Activated CD4-positive, alpha-beta T cell treated with anti-CD3 and anti-CD28 coated beads, Interleukin-2, amount 50 U/mL, for 16 hours (primary cell): ENCODE data around the gene SERTAD1.
"Not testable (repeated sequence)": the region's sequence is repeated elsewhere in the genome, so short reads cannot be mapped to it uniquely, and the experiment has no call there.

Experiments
- DNase-seq: peaks from one replicate; pipeline ENCODE4 v3.0.0-alpha.2; 2020

The SERTAD1 gene

DNA sequence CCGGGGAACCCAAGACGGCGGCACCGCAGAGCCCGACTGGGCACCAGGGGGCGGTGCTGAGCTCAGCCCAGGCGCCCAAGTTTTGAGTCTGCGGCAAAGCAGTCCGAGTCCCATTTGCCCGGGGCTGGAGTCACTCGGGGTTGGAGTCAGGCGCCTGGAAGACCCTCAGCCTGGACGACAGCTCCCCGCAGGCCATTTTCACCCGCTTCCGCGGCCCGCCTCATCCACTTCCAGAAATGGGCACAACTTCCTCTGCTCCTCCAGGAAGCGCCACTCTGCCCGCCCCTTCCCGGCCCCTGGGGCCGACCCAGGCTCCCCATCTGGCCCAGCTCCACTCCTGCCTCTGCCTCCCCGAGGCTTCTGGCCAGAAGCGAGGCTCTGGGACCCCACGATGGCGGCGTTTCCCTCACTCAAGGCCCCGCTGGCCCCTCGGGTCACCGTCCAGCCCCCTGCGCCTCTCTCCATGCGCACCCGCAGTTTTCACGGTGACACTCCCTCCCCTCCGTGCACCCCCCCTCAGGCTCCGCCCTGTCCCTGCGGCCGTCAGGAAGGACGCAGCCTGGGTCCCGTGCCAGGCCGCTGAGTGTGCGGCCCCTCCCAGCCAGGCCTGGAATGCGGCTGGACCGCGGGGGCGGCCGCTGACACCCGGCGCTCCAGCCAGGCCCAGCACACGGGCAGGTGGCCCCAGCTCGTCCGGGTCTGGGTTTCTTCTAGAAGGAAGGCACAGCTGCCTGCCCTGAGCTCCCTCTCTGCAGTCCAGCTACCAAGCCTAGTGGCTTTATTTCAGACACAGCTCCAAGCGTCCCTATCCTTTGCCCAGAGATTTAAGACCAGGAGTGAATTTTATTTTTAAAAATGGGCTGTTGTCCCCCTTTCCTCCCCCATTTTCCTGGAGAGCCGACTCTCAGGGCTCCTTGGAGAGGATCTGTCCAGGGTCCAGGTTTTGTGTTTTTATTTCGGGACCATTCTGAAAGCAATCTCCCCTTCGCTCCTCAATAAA, 4.7 kb downstream of the SERTAD1 start:
- DNase-seq: peak; percentile 80

DNA sequence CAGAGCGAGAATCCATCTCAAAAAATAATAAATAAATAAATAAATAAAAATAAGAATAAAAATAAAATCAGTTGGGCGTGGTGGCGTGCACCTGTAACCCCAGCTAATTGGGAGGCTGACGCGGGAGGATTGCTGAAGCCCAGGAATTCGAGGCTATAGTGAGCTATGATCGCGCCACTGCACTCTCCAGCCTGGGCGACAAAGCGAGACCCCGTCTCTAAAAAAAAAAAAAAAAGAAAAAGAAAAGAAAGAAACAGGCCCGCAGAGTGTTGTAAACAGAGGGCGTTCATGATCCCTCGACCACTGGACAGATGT, 5.4 kb downstream of the SERTAD1 start:
- no peak for DNase-seq

DNA sequence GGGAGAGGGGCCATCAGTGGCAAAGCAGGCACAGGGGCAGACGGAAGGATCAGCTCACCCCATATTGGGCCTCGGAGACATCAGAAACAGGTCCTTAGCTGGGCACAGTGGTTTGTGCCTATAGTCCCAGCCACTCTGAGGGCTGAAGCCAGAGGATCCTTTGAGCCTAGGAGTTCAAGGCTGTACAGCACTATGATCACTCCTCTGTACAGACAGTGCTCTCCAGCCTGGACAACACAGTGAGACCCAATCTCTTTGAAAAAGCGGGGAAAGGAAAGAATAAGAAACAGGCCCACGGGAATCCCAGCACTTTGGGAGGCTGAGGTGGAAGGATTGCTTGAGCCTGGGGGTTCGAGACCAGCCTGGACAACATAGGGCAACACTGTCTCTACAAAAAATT, 6.0 kb downstream of the SERTAD1 start:
- DNase-seq: no peak

DNA sequence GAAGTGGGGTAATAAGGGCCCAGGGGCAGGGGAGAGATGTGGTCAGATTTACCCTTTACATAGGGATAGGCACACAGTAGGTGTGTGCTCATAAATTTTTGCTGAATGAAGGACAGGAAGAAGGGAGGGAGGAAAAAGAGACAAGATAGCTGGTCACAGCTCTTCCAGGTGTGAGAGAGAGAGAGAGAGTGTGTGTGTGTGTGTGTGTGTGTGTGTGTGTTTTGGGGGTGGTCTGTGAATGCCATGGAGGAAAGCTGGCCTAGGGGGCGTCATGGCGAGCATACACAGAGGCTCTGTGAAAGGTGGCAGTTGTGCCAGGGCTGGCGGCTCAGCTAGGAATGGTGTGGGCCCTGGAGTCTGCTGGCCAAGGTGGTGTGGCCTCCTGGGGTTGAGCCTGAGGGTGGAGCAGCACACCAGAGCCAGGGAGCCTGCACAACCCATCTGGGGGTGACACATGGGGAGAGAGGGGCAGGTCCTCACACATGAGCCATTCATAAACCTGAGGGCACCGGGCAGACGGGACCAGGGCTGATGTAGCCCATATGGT, 6.7 kb downstream of the SERTAD1 start:
- DNase-seq: no peak

DNA sequence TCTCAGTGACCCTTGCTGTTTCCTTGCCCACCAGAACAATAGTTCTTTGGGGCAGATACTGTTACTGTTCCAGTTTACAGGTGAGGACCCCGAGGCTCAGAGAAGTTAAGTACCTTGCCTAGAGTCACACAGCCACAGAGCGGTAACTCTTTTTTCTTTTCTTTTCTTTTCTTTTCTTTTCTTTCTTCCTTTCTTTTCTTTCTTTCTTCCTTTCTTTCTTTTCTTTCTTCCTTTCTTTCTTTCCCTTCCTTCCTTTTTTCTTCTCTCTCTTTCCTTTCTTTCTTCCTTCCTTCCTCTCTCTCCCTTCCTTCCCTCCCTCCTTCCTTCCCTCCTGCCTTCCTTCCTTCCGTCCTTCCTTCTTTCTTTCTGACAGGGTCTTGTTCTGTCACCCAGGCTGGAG, 7.8 kb downstream of the SERTAD1 start:
- no peak for DNase-seq

DNA sequence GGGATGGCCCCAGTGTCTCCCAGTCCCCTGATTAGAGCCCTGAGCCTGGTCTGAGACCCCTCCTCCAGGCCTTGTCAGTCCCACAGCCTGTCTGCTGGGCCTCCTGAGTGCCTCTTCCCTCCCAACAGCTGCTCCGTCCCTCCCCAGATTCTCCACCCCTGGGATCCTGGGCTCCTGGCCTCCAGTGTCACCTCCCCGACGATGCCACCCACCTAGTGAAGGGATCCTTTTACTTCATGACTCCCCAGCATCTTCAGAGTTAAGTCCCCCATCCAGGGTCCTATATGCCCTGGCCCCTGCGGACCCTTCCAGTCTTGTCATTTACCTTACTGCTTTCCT, 8.2 kb downstream of the SERTAD1 start:
- no peak for DNase-seq

DNA sequence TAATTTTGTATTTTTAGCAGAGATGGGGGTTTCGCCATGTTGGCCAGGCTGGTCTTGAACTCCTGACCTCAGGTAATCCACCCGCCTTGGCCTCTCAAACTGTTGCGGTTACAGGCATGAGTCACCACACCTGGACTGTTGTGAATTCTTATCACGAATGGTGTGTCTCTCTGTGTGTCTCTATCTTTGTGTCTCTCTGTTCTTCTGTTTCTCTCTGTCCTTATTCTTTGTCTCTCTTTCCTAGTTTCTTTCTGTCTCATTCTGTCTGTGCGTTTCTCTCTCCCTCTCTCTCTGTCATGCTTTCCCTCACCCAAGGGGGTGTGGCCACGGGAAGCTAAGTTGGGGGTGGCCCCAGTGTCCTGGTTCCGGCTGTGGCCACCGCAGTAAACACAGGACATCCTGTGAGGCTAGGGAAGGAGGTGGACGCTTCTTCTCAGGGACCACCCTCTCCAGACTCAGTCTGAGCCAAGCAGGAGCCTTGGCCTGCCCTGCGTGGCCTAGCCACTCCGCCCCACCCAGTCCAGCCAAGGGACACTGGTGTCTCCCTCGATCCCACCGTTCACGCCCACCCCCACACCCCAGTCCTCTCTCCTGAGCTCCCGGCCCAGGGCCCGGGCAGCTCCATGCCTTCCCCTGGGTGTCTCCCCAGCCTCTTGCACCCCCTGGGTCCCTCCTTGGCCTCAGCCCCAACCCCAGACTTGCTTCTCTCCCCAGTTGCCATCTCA, 8.7 kb downstream of the SERTAD1 start:
- peak; percentile 32 for DNase-seq

DNA sequence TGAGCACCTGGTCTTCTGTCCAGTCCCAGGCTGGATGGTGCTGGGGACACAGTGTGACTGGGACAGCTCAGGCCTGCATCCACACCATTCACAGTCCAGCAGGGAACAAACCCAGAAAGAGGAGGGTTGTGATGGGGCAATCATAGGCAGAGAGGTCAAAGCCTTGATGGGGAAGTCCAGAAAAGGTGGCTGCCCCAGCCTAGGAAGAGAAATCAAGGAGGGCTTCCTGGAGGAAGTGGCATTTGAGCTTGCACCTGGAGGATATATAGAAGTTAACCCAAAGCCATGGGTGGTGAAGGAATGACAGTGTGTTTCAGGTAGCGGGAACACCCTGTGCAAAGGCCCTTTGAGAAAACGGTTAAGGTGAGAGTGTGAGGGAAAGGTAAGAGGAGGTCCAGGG, 10.0 kb downstream of the SERTAD1 start:
- no peak for DNase-seq

DNA sequence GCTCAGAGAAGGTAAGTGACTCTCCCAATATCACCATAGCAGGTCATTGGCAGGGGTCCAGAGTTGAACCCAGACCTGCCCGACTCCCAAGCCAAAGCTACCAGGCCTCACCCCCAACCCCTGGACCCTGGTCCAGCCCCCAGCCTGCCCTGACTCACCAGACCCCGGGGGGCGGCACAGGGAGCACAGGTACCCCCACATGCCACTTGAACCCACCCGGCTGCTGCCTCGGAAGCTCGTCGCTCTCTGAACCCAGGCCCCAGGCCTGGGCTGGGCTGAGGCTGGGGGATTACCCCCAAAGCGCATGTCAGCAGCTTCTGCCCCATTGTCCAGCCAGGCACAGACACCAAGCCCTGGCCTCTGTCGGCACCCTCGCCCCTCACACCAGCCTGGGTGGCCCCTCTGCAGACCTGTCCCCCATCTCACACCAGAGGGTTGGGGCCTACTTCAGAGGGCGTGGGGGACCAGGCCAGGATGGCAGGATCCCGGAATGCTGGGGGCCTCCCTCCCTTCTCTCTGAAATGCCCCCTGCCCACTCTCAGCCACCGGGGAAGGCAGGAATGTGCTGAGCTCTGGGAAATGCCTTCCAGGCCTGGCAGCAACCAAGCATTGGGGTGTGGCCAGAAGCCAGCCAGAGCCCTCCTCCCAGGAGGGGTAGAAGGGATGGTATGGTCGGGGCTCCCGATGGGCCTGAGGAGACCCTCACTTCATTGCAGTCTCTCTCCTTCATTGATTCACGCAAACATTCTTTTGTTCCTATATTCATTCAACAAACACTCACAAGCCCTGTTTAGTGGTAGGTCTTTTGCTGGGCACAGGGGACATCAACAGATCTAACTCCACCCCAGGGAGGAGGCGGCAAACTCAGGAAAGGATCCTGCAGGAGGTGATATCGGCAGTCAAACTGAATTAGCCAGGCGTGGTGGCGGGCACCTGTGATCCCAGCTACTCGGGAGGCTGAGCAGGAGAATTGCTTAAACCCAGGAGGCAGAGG, 11.0 kb downstream of the SERTAD1 start:
- no peak for DNase-seq

DNA sequence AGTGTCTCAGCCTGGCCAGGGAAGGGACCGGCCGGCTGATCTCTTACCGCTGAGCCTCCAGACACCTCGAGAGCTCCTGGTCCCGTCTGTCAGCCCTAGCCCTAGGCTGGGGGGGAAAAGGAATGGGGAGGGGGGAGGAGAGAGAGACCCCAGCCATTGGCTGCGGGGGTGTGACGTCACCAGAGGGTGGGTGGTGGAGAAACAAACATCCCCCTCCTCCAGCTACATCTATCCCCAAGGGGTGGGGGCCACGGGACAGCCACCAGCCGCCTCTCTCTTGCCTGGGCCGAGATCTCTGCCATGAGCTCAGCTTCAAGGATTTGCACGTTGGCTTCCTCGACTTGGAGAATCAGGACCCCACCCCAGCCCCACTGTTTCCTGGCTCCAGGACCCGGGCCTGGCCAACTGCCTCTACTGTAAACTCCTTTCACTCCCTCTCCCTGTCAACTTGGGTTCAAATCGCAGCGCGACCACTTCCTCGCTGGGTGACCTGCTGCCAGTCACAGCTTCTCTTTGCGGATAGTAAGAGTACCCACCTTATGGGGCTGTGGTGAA, 12.4 kb downstream of the SERTAD1 start, which contains the start of gene PRX:
Gene PRX (minus strand): TSS at position 88 of the 555 bp plus-strand sequence. CDS start 5,446 bp downstream, outside the sequence.
- no peak for DNase-seq

DNA sequence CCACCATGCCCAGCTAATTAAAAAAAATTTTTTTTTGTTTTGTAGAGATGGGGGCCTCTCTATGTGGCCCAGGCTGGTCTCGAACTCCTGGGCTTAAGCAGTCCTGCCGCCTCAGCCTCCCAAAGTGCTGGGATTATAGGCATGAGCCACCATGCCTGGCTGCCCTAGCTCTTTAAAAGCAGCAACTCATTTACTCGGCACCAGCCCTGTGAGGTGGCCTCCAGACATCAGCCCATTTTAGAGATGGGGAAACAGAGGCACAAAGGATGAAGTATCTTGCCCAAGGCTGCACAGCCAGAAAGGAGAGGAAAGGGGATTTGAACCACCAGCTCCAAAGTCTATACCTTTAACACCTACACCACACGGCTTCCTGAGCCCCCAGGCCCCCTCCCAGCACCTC, 12.9 kb downstream of the SERTAD1 start:
- DNase-seq: no peak

DNA sequence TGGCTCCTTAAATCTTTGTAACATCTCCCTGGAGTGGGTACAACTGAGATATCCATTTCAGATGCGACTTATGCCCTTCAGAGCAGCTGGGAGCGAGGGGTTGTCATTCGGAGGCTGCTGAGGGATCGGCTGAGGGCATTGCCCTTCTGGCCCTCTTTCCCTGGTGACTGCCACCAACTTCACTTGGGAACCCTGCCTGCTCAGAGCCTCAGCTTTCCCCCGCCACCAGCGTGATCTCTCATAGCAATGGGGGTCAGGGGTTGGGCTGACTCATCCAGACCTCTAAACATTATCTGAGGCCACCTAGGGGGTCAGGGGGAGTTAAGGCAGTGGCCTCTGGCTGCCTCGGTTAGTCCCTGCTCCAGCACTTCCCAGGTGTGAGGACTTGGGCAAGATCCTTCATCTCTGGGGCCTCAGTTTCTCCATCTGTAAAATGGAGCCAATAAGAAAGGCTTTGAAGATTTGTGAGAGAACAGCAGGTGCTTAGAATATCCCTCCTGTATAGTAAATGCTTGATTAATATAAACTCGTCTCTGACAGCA, 13.8 kb downstream of the SERTAD1 start:
- DNase-seq: no peak

DNA sequence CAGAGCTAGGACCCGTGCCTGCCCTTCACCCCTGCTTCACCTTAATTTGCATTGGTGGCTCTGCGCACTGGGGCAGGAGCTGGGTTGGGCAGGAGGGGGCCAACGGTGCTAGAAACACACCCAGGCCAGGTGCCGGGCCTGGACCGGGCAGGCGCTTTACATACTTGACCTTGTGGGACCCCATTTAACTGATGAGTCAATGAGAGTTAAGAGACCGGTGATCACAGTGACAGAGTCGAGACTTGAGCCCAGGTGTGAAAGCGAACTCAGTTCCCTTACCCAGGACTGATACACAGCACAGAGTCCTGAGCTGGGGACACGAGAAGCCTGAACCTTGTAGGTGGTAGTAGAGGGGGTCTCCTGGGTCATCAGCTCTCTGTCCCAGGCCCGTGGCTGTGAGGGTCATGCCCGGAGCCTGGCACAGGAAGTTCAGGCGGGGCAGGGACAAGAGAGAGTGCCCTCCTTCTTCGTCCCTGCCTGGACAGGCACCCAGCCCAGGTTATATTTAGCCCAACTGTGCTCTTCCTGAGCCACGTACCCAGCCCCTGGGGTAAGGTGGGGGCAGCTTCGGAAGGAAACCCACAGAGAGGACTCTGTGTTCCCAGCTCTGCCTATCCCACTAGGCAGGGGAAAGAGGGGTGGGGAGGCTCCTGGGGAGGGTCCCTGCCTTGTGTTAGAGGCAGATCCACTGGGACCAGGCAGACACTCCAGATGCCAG, 14.5 kb downstream of the SERTAD1 start:
- DNase-seq: no peak

DNA sequence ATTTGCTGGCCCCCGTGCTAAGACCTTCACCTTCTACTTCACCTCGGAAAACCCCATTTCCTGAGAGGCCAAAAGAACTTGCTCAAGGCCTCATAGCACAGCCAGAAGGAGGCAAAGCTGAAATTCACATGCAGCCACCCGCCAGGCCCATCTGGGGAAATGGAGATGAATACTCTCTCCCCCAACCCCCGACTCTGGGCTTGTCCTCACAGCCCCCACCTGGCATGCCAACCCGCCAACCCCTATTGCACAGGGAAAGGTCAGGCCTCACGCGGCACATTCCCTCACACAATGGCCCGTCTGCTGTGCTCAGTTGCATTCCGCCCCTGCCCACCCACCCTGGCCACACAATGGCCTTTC, 15.8 kb downstream of the SERTAD1 start:
- DNase-seq: no peak

DNA sequence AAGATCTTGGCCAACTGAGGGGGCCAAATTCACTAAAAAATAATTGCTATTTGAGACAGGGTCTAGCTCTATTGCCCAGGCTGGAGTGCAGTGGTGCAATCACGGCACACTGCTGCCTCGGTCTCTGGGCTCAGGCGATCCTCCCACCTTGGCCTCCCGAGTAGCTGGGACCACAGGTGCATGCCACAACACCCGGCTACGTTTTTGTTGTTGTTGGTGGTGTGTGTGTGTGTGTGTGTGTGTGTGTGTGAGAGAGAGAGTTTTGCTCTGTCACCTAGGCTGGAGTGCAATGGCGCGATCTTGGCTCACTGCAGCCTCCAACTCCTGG, 17.2 kb downstream of the SERTAD1 start:
- not testable (repeated sequence) for DNase-seq

DNA sequence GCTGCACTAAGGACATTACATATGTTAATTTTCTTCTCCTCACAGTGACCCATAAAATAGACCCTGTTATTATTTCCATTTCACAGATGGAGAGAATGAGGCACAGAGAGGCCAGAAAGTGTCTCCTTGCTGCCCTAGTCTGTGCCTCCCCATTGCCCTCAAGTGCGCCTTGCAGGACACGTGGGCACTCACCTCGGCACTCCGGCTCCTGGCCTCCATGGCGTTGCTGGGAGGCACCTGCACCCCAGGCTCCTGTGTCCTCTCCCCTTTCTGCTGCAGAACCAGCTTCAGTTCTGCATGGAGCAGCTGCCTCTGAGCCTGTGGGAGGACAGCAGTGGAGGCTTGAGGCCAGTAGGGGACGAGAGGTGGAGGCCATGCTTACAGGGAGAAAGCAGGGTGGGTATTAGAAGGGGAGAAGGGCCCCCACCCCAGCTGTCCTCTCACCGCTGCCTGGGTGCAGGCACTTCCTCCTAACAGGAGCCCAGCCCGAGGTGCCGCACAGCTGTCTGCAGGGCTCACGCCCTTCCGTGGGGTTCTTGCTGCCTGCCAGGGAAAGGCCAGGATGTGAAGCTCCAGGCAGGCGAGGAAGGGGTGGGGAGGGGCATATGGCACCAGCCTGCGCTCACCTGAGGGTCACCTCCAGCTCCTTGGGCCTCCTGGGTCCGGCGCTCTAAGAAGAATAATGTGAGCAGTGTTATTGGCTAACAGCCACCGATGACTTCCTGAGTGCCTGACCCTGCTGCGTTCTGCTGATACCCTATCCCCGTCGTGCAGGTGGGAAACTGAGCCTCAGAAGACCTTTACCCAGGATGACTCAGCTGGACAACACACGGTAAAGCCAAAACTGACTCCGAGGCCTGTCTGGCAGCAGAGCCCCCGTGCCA, 17.8 kb downstream of the SERTAD1 start:
- no peak for DNase-seq

DNA sequence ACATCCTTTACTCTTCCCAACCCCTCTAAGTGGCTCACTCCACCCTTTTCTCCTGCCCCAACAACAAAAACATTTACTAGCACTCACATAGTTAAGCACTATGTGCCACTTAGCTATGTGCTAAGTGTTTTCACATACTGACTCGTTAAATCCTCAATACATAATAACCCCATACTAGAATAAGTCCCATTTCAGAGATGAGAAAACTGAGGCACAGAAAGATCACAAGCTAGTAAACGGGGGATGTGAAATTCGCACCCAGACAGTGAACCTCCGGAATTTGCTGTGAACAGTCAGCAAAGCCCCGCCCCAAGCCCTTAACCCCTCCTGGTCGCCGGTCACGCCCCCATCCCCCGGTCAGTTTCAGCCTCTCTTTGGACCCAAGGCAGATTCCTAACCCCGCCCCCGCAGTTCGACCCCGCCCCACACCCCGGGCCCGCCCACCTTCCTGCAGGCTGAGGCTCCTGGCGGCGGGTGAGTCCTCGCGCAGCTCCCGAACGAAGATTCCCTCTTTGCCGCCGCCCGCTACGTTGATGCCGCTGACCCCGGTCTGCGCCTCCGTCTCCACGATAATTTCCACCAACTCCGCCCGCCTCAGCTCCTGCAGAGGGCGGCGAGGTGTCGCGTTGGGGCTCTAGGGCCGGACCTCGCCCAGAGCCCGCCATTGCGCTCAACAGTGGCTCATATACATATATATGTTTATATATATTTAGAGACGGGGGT, 22.4 kb downstream of the SERTAD1 start:
- DNase-seq: peak; percentile 93

DNA sequence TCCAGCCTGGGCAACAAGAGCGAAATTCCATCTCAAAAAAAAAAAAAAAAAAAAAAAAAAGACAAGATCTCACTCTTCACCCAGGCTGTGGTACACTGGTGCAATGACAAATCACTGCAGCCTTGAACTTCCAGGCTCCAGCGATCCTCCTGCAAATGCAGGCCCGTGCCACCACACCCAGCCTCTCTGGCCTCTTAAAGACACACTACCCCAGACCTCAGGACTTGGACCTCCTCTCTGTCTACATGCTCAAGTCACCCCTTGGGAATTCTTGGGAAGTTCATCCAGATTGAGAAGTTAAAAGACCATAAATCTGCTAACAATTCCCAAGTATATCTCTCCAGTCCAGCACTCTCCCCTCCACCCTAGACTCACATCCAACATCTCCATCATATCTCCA, 25.2 kb downstream of the SERTAD1 start:
- DNase-seq: no peak

DNA sequence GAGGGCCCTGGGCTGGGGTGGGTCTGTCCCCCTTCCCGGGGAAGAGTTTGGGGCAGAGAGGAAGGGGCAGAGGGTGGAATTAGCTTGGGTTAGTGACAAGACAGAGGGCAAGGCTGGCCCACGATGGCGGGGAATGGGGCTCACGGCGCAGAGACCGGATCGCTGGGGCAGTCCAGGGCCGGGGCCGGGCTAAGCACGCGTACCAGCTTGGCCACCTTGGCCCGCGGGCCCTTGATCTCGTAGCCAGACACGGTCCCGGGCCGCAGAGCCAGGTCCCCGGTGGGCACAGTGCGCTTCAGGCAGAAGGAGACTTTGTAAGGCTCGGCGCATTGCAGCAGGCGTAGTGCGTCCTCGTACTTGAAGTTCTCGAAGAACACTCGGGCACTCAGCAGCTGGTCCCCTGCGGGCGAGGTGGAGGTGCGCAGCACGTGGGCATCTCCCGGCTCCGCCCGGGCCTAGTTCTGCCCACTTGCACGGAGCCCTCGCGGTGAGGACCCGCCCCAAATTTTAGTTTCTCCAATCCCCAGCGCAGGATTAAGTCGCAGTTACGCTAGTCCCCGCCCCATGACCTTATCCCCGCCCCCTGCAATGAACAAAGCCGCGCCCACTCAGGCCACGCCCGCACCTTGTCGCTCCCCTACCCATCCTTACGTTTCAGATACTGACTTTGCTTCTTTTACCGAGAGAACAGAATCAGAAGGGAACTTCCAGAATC, 27.2 kb downstream of the SERTAD1 start:
- peak; percentile 60 for DNase-seq
